Measurements from ENCODE around the gene IFNA8. TPM values are rescaled to one million over a fixed set of nuclear protein-coding genes. Genes with fewer than 3 reads are reported as not detected.

IFNA8 gene
- total RNA-seq, 1 experiment from 2014 or later, result not detected

GRCh38 chr9:21402386-21403251, 6.3 kb upstream of the IFNA8 start:
- no peaks in the 10 kb centered on the region for H3K4me1 ChIP-seq (ENCODE audit: control insufficient read depth, insufficient read depth, low read length)
- H3K27me3 ChIP-seq (ENCODE audit: control insufficient read depth, insufficient read depth, low read length), result no peaks in the 10 kb centered on the region
- no TSS peak for BruUV-seq (replicated peaks)
- intact Hi-C loops (cut with micrococcal nuclease; ENCODE audit: unreplicated experiment), result no loop called here
- peak overlapping the region; percentile 40 to 59 for H3K4me3 ChIP-seq (ENCODE audit: low read depth in 2 of 2, low read length in 2 of 2)
- DNase-seq (ENCODE audit: low read depth, low spot score) (no peak), ATAC-seq (peak; percentile 84)
- ChIA-PET POLR2A (no interaction called here), CTCF (no interaction called here)
- in situ Hi-C loops (cut with HindIII; ENCODE audit: low pct_unique_long_range_greater_than_20kb, low sequenced_read_pairs), result no loop called here
- no peaks in the 10 kb centered on the region; the same call in 1 of the 2 replicates for H3K36me3 ChIP-seq (ENCODE audit: control insufficient read depth, insufficient read depth, low read length)
- TF ChIP-seq POLR2AphosphoS5 (IDR thresholded peaks at IDR 0.05; ENCODE audit: low read depth, low read length) (no peak), CTCF (IDR thresholded peaks at IDR 0.05) (no peak), REST (IDR thresholded peaks at IDR 0.05; ENCODE audit: insufficient read depth in 1 of 2, low read depth in 2 of 2, low read length in 1 of 2) (no peak), SIN3A (IDR thresholded peaks at IDR 0.05; ENCODE audit: borderline replicate concordance, insufficient read depth, low read depth, low read length) (no peak), TCF7L2 (IDR thresholded peaks at IDR 0.05; ENCODE audit: low read depth, low read length) (no peak)
- H3K9me3 ChIP-seq (ENCODE audit: control insufficient read depth, insufficient read depth, low read depth, low read length), result no peaks in the 10 kb centered on the region
- H3K27ac ChIP-seq (ENCODE audit: low read length), result no peak overlapping the region

- Histone ChIP-seq H3K27me3 (ENCODE audit: control insufficient read depth, insufficient read depth, low read length) (no peaks in the 10 kb centered on the region), H3K36me3 (ENCODE audit: control insufficient read depth, insufficient read depth, low read length) (no peaks in the 10 kb centered on the region; the same call in 1 of the 2 replicates), H3K4me3 (ENCODE audit: low read depth in 2 of 2, low read length in 2 of 2) (no peak overlapping the region), H3K9me3 (ENCODE audit: control insufficient read depth, insufficient read depth, low read depth, low read length) (no peaks in the 10 kb centered on the region), H3K27ac (ENCODE audit: low read length) (no peak overlapping the region), H3K4me1 (ENCODE audit: control insufficient read depth, insufficient read depth, low read length) (no peaks in the 10 kb centered on the region)
- in situ Hi-C loops (cut with HindIII; ENCODE audit: low pct_unique_long_range_greater_than_20kb, low sequenced_read_pairs) (no loop called here), intact Hi-C loops (cut with micrococcal nuclease; ENCODE audit: unreplicated experiment) (no loop called here)
- no TSS peak for BruUV-seq (replicated peaks)
- no peak for DNase-seq (ENCODE audit: low read depth, low spot score)
- POLR2A ChIA-PET, result no interaction called here
- no peak for ATAC-seq
- CTCF ChIA-PET, result no interaction called here
- no peak for TF ChIP-seq SIN3A (IDR thresholded peaks at IDR 0.05; ENCODE audit: borderline replicate concordance, insufficient read depth, low read depth, low read length)
- no peak for TF ChIP-seq POLR2AphosphoS5 (IDR thresholded peaks at IDR 0.05; ENCODE audit: low read depth, low read length)
Observed at GRCh38 chr9:21404146-21404545, 4.8 kb upstream of the IFNA8 start.

- in situ Hi-C loops (cut with HindIII; ENCODE audit: low pct_unique_long_range_greater_than_20kb, low sequenced_read_pairs) (no loop called here), intact Hi-C loops (cut with micrococcal nuclease; ENCODE audit: unreplicated experiment) (no loop called here)
- H3K27ac ChIP-seq (ENCODE audit: low read length), result no peak overlapping the region
- ATAC-seq (no peak), DNase-seq (ENCODE audit: low read depth, low spot score) (no peak)
- no TSS peak for BruUV-seq (replicated peaks)
- H3K36me3 ChIP-seq (ENCODE audit: control insufficient read depth, insufficient read depth, low read length), result no peaks in the 10 kb centered on the region
- no peaks in the 10 kb centered on the region for H3K4me1 ChIP-seq (ENCODE audit: control insufficient read depth, insufficient read depth, low read length)
- no peak overlapping the region for H3K4me3 ChIP-seq (ENCODE audit: low read depth in 2 of 2, low read length in 2 of 2)
- ChIA-PET CTCF (no interaction called here), POLR2A (no interaction called here)
- no peaks in the 10 kb centered on the region for H3K27me3 ChIP-seq (ENCODE audit: control insufficient read depth, insufficient read depth, low read length)
- no peaks in the 10 kb centered on the region for H3K9me3 ChIP-seq (ENCODE audit: control insufficient read depth, insufficient read depth, low read depth, low read length)
- TF ChIP-seq REST (IDR thresholded peaks at IDR 0.05; ENCODE audit: insufficient read depth in 1 of 2, low read depth in 2 of 2, low read length in 1 of 2) (no peak), POLR2AphosphoS5 (IDR thresholded peaks at IDR 0.05; ENCODE audit: low read depth, low read length) (no peak), TCF7L2 (IDR thresholded peaks at IDR 0.05; ENCODE audit: low read depth, low read length) (no peak), SIN3A (IDR thresholded peaks at IDR 0.05; ENCODE audit: borderline replicate concordance, insufficient read depth, low read depth, low read length) (no peak), CTCF (IDR thresholded peaks at IDR 0.05) (no peak)
Observed at GRCh38 chr9:21412107-21412506, 3.2 kb downstream of the IFNA8 start.

Data from Panc1 (cell line).